Fibroblast of upper back skin (primary cell): ENCODE measurements around the gene DBT.
A peak's percentile ranks its signal among the peaks of the same experiment; 100 is the strongest.

Experiments
- DNase-seq: peaks from one replicate; pipeline ENCODE4 v3.0.0-alpha.2; 2013

Gene DBT

GRCh38 chr1:100184536-100184935, 65.1 kb downstream of the DBT start:
- DNase-seq: no peak

DNA sequence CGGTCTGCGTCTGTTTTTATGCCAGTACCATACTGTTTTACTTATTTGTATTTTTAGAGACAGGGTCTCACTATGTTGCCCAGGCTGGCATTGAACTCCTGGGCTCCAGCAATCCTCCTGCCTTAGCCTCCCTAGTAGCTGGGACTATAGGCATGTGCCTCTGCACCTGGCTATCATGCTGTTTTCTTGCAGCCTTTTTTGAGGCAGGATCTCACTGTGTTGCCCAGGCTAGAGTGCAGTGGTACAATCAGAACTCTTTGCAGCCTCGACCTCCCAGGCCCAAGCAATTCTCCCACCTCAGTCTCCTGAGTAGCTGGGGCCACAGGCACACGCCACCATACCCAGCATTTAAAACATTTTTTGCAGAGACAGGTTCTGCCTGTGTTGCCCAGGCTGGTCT, 66.3 kb downstream of the DBT start:
- no peak for DNase-seq

DNA sequence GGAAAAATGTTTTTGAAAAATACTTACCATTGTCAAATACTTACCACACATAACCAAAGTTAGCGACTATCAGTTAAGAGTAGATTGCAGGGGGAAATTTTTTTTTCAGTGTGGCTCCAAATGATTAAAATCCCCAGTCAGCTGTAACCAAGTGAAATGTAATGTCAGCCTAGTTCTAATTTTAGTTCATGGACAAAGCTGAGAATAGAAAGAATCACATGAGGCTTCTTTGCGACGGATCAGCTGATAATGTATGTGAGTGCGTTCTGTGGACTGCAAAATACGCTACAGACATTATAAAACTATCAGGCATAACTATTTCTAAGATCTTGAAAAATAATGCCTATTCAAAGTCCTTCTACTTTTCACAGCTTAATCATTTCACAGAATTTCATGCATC, 71.5 kb downstream of the DBT start, which contains the start of gene LRRC39:
Gene LRRC39 (minus strand): TSS at position 166 of the 400 bp plus-strand sequence. CDS start 9,740 bp downstream, outside the sequence.
- no peak for DNase-seq

GRCh38 chr1:100177295-100178041, 72.2 kb downstream of the DBT start:
- no peak for DNase-seq

GRCh38 chr1:100168051-100168450, 81.6 kb downstream of the DBT start:
- no peak for DNase-seq

DNA sequence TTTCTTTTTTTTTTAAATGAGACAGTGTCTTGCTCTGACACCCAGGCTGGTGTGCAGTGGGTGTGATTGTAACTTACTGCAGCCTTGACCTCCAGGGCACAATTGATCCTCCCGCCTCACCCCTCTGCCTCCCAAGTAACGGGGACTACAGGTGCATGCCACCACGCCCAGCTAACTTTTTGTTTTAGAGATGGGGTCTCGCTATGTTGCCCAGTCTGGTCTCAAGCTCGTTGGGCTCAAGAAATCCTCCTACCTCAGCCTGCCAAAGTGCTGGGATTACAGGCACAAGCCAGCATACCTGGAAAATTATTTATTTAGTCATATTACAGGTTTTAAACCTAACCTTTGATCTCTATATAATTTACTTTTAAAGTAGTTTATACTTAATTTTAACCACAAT, 84.9 kb downstream of the DBT start:
- no peak for DNase-seq

GRCh38 chr1:100164216-100164615, 85.4 kb downstream of the DBT start:
- peak; percentile 85 for DNase-seq

- no peak for DNase-seq
Observed at GRCh38 chr1:100162881-100163280, 86.8 kb downstream of the DBT start.

GRCh38 chr1:100152271-100152670, 97.4 kb downstream of the DBT start:
- DNase-seq: no peak

GRCh38 chr1:100151679-100152078, 98.0 kb downstream of the DBT start:
- no peak for DNase-seq

DNA sequence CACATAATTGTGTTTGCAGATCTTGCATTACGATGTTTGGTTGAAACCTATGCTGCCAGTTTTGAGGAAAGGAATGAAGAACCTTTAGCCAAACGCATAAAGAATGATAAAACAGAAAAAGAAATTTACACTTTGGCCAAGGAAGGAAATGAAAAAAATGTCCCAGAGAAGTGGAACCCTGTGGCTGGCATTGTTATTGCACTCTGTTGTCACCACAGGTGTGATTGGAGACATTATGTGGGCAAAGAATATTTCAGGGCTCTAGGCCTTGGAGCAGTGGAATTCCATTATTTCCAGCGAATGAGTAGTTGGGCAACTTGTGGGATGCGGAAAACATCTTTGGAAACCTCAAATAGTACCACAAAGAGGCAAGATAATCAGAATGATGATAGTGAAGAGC, 101.8 kb downstream of the DBT start:
- DNase-seq: no peak

GRCh38 chr1:100146958-100147357, 102.7 kb downstream of the DBT start:
- no peak for DNase-seq

DNA sequence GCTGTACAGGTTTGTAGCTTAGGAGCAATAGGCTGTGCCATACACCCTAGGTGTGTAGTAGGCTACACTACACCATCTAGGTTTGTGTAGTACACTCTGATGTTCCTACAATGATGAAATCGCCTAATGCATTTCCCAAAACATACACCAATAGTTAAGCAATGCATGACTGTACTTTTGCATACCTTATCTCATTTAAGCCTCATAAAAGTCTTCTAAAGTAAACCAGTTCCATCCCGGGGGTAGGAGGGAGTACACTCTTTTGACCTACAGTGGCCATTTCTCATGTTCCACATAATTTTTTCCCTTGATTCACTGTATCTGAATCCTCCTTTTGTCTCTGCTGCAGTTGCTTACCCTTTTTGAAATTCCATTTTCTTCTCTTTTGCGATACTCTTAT, 104.5 kb downstream of the DBT start:
- DNase-seq: no peak

DNA sequence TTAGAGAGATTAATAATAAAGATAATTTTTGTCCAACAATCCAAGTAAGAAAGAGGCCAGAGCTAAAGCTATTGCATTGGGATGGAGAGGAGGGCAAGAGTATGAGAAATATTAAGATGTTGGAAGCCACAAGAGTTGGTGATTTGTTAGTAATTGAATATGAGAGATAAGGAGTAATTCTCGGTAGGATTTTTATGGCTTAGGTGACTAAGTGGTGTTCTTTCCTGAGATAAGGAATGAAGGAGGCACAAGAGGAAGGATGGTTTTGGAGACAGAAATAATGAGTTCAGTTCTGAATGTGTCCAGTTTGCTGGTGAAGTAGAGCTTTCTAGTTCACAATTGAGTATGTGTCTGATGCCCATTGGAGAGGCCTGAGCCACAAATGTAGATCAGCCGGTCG, 107.3 kb downstream of the DBT start:
- no peak for DNase-seq

- DNase-seq: no peak
Observed at GRCh38 chr1:100141192-100141591, 108.4 kb downstream of the DBT start.

- no peak for DNase-seq
Observed at GRCh38 chr1:100137602-100138001, 112.0 kb downstream of the DBT start.
